Measurements from ENCODE around the gene BCL11B.
"Not testable (repeated sequence)": the region's sequence is repeated elsewhere in the genome, so short reads cannot be mapped to it uniquely, and the experiment has no call there.

Gene BCL11B

DNA sequence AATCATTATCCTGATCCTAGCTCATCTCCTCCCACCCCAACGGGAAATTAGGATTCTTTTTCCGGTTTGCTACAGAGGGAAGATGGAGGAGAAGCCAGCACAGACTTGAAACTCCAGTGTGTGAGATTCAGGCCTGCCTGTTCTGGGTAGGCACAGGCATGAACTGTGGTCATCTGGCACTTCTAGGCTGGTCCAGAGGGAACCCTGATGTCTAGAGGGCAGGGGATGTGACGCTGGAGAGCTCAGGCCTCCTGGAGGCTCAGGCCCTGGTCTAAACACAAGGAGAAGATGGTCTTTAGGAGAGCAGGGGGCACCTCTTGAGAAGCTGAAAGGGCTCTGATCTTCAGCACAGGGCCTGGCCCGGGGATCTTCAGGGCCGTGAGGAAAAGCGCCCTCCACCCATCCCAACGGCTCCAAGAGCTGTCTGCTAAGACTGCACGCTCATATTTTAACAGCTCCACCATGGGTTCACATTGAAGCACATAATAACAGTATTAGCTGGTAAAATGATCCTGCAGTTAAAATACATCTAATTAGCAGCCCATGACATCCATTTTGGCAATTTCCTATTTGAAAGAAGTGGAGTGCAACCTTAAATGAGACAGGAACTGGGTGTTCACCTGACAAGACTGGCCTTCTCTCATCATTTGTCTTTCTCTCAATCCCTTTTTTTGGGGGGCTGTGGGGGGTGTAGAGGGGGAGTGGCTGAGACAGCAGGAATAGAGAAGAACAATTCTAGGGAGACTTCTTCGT is 35.4 kb downstream of the BCL11B start:
- no peak for DNase-seq

DNA sequence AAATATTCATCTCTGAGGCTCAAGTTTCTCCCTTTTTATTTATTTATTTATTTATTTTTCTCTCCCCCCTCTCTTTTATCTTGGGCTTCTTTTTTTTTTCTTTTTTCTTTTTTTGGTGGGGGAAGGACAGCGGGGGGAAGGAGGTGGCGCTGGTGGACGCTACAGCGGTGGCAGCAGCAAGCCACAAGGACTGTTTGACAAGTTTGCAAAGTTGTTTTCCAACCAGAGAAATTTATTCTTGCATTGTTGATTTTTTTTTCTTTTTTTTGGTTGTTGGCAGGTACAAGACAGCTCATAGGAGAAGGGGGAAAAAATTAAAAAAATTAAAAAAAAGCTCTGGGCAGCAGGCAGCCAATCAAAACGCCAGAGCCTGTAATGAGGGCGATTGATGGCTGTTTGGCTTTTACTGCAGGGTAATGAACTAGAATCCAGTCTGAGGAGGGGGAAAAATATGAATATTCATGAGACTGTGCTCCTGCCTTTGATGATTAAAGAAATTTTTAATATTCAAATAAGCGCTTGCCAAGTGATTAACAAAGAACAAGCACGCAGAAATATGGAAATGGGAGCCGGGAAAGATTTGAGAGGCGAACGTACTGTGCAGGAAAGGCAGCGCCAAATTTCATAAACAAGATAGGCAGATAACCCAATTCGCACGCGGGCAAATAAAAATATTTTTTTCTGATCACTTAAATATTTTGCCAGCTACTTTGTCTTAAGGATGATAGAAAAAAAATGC is 36.2 kb downstream of the BCL11B start:
- no peak for DNase-seq

DNA sequence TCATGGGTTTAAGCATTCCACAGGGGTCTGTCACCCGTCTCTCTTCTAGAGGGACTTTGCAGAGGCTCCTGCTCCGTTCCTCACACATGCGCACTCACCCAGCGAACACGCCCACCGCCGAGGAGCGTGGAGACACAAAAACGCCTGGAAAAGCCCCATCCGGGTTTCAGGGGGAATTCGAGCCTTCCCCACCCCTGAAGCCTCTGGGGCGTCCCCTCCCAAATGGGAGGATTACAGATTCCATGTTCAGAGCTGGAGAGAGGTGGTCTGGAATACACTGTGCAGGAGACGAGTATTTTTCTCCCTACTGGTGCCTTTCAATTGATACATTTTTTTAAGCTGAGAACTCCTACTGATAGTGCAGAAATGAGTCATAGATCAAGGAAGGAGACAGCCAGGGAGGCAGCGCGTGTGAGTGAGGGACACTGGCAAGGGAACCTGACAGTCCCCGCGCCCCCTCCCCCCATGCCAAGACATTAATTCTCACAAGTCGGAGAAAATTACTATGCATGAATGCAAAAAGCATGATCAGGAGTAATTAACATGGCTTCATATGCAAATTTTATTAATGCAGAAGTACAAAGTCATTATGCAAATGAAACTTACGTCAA is 36.9 kb downstream of the BCL11B start:
- DNase-seq, result no peak

DNA sequence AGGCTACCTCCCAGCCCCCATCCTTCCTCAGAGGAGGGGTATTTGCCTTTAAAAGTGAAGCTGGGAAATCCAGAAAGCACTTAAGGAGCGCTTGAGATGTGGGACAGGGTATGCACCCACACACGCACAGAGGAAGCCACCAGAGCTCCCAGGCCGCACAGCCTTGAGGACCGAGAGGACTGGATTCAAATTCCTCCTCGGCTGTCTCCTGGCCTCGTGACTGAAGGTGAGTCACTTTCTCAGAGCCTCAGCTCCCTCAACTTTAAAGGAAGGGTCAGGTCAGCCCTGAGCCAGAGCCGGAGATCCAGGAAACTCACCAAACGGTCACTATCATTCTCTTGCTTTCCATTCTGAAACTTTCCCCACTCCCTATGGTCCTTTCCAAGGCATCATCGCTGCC is 37.6 kb downstream of the BCL11B start:
- DNase-seq, result no peak

DNA sequence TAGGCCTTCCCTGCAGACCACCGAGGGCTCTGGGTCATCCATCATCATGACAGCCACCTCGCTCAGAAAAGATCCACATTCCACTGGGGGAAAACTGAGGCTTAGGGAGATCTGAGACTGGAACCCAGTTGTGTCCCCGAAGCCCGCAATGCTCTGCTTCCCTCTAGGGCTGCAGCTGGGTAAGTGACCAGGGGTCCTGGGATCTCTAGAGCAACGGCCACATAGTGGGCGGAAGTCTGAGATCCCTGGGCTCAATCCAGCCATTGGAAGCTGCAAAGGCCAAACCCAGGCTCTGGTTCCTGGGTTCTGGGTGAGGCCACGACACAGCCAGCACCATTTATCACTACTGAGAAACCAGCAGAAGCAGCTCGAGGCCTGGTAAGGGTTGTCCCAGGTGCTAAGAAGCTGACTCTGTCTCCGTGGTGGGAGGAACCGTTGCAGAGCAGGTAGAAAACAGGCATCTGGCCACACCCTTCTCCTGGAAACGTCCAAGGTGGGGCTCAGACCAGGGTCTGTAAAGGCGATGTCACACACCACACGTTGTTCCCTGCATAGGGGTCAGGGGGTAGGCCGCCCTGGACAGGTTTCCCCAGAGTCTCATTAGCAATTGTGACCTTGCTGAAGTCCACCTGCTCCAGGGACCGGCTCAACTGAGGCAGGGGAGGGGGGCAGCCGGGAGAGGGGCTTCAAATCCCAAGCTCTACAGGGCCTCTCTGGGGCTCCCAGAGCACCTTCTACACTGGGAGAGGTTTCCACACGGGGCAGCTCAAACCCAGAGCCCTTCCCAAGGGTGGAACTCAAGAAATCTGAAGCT is 38.6 kb downstream of the BCL11B start:
- no peak for DNase-seq

DNA sequence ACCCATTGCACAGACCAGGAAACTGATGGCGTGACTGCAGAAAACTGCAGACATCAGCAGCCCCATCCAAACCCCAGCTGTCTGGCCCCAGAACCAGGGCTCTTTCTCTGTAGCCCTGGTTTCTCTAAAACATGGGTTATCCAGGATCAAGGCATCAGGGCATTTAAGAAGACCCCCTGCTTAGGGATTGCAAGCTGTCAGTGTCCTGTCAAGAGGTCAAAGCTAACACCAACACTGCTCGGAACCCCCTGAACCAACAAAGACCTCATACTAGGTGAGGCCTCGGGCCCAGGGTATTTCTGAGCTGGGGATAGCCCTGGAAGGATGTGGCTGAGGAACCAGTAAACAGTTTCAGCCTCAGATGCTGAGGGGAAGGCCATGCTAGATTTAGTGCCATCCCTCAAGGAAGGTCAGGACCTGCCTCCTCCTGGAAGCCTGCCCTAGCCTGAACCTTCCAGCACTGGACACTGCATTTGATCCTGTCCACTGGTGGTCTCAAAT is 39.2 kb downstream of the BCL11B start:
- DNase-seq, result no peak

DNA sequence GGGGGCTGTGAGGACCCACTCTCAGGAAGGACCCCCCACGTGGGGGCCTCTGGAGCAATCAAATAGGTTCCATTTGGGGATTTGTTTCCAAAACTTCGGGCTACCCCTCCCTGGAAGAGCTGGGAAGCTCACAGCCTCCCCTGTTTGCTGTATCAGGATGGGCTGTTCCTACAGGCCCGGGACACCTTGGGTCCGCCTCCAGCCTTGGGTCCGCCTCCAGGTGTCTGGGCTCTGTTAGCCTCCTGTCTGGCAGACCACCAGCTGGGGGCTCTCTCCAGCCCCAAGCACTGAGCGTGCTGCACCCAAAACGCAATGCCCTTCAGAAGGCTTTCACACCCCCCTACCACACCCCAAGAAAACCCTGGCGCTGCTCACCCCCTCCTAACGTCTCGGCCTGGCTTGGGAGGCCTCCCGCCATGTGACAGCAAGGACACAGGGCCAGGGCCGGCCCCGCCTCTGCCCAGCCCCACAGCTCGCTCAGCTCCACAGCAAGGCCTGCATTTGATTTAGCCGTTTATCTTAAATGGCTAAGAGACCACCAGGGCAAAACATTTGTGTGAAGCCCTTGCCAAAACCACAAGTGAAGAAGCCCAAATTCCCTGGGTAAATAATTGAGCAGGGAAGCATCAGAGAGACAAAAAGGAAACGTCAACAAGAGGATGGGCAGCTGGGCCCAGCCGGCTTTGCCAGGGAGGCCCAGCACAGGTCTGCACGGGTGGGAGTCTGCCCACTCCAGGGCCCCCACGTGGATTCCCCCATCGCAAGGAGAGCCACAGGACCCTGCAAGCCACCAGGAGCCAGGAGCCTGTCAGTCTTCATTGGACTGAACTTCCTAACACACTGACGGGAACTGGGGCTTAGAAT is 39.9 kb downstream of the BCL11B start:
- no peak for DNase-seq

DNA sequence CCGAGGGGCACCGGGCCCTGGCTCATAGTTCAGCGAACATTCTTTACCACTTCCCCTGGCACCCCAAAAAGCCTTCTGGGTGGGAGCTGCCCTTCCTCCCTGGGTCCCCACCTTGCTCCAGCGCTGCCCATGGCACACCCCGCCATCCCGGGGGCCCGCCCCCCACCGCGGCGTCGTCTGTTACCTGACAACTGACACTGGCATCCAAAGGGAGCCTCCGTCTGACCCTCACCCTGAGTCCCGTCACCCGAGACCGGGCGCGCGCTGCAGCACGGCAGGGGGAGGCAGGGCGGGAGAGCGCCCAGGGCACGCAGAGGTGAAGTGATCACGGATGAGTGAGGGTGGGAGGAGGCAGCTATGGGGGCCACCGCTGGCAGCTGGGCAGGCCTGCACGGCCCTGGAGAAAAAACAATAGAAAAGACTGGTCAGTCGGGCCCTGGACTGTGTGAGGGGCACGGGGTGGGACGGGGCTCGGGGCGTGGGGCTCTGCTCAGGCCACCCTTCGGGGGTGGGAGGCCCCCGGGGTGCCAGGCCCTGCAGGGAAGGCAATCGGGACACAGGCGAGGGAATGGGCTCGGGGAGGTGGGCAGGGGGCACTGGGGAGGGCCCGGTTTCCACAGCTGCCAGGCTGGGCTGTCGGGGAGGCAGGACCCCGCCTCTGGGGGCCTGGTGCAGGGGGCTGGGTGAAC is 40.7 kb downstream of the BCL11B start:
- no peak for DNase-seq

DNA sequence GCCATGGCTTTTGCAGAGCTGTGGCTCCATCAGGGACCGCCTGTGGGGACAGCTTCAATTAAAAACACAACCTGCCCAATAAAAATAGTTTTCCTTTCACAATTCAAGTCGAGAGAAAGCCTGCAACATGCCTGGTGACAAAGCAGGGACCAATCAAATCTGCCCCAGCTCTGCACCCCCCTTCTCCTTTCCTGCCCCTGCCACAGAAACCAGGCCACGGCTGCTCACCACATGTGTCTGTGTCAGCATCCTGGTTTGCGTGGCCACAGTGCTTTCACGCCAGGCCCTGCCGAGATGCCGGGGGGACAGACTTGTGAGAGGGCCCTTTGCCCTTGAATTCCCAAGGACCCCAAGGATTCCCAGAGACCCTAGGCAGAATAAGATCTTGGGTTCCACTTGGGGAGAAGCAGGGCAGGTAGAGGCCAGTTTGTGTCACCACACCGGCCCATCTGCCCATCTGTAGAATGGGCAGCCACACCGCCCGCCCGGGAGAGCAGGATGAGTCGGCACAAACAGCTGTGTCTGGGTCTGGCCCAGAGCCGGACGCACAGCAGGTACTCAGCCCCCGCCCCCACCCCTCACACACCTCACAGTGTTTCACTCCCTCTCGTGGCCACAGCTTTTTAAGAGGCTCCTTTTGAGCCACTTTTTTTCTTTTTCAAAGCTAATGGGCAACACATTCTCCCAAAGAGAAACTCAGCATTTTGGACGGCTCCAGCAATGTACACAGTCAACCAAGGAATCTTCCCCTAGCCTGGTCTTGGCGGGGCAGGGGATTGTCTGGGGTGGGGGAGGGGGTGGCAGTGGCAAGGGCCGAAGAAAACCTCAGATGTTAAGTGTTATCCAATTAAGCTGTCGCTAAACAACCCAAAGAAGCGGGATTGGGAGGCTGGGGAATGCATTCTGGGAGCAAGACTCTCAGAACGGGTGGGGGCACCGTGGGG is 41.5 kb downstream of the BCL11B start:
- no peak for DNase-seq

DNA sequence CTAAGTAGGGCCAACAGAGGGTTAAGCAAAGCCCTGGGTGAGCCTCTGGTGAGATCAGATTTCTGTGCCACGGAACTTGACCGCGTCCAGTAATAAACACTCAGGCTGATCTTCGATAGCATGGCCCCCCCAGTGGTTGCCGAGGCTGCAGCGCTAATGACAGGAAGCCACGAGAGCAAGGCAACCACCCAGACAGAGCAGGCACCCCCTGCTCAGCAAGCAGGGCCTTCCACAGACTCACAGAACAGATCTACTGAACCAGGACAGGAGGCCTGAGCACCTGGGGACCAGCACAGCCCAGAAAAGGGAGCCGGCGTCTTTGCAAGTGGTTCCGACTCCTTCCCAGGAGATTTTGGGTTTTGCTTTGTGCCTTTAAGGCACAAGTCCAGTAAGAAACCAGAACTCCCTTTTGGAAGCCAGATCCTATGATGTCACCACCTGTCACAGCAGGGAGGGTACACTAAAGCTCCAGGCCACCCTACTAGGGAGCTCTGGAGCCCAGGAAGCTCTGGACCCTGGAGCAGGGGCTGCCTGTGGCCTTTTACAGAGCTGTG is 42.3 kb downstream of the BCL11B start:
- no peak for DNase-seq

DNA sequence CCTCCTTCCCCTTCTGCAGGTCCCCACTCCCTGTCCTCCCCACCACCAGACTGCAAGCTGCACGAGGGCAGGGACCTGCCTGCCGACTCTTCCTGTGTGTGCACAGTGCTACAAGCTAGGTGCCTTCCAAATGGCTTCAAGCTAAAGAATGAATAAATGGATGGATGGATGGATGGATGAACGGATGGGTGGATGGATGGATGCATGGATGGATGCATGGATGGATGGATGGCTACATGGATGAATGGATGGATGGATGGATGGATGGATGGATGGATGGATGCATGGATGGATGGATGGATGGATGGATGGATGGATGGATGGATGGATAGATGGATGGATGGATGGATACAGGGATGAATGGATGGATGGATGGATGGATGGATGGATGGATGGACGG is 43.2 kb downstream of the BCL11B start:
- not testable (repeated sequence) for DNase-seq

DNA sequence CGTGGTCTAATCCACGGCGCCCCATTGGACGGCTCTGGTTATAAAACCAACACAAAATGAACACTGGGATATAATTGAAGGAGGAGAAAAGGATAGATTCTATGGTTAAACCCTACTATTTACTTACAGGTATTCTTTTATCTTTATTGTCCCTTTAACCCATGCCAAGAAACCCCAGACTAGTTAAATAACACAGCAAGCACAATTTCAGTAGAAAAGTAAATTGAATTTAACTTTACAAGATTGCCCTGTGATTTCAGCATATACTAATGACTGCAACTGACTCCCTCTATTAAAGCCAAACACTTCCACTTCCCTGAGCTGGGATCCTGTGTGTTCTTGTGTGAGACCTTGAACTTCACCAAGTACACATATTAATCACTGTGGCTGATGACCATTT is 45.3 kb downstream of the BCL11B start:
- DNase-seq, result no peak

DNA sequence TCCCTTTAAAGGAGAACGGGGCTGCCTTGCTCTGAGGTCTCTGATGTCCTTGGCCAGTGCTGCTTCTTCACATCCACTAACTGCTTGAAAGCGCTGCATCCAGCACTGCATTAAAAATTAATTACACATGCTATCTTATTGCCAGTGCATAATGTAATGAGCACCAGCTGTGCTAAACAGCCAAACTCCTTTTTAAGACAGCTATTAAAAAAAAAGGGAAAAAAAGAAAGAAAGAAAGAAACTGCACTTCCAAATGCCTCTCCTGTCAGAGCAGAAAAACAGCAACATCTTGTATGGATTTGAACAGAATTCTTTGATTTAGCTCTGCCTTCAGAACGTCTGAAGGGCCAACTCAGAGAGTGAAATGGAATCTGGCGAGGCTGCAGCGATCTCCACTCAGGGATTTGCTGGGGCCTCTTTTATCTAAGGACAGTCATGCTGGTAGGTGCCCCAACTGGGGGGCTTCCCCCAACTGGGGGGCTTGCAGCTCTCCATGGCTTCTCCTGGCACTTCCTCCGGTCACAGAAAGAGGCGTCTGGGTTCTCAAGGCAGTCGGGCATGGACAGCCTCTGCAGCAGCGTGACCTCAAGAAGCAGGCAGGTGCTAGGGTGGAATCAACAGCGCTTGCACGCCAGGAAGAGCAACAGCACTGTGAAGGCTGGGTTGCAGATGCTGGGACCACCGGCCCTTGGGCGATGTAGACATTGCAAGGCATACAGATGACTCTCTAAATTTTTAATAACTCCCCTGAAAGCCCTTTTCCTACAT is 46.4 kb downstream of the BCL11B start:
- no peak for DNase-seq

DNA sequence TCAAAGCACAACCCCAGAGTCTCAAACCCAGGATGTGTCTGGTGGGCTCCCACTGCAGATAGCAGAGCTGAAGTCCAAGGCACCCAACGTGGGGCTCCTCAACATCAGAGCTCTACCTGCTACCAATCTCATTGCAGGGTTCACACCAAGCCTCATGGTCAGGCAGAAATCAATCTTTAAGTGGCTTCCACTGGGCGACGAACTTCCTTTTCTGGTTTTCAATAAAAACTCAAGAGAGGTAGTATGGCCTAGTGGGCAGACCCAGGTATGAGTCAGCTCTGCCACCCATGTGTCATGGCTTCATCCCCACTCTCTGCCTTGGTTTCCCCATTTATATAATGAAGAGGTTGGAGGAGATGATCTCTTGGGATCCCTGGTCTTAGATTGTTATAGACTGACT is 47.0 kb downstream of the BCL11B start:
- no peak for DNase-seq

DNA sequence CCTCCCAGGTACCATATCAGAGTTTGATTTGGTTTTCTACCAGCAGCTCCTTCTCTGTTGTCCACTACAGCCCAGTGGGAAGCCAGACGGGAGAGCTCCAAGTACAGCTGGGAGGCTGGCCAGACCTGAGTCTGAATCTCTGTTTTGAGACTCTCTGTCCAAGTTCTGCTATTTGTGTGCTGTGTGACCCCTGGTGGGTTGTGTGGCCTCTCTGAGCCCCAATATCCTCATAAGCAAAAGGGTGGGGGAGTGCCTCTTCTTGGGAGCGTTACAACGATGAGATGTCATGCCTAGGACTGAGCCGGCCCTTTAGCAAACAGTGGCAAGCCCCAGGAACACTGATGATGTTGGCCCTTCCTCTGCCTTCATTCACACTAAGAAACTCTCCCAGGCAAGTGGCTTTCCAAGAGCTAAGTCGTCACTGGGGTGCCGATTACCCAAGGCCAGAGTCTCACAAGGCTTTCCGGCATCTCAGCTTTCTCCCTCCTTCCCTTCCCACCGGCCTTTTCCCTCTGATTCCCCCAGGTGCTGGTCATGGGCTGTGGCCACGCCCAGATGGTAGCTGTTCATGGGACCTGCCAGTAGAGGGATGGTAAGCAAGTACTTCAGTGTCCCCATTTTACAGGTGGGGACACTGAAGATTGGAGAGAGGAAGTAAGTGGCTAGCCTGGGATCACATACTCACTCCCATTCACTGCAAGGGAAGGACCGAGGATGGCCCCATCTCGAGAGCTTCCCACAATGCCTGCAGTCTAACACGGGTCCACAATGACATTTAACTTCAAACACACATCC is 47.7 kb downstream of the BCL11B start:
- DNase-seq, result no peak

DNA sequence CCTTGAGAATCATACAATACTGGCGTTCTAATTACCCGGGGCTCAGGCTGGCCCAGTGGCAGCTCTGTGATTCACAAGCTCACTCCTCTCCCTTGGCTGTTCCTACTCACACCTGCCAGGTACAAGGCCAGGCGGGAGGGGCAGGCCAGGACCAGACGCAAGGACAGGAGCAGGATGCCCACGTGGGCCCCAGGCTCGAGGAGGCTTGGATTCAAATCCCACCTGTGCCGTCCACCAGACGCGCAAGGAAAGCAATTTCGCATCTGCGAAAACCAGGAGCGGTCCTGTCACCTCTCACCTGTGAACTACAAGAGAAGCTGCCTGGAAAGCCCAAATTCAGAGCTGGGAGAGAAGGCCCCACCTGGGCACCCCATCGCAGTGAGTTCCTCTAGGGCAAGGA is 50.6 kb downstream of the BCL11B start:
- no peak for DNase-seq

DNA sequence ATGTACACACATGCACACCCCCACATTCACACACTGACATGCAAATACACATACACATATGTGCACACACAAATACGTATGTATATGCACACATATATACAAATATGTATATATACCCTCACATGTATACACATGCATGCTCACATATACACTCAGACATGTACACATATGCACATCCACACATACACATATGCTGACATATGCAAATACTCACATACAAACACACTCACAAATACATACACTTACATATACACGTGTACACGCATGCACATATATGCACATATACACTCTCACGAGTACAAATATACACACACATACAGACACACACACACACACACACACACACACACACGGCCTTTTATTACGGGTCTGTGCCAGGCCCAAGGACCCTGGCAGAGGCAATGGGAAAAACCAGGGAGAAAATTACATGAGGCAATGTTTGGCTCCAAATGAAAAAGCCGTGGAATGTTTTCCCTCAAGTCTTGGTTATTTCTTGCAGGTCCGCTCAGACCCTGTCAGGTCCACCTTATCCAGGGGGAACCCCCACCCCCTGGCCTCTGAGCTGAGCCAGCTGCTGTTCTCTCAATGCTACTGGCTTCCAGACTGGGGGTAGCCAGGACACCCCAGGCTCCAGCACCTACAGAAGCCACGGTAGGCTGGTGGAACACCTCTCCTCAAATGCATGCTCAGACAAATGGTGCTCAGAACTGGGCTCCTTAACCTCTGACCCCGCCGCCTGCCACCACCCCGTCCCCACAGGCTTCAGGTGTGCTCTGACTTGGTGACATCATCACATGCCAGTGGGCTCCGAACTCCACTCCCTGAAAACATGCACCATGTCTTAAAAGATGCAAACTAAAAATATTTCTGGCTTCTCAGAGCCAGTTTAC is 54.7 kb downstream of the BCL11B start:
- no peak for DNase-seq
